Lower leg skin (tissue), 4 donors: ENCODE results near the gene GRIFIN. TPM values are rescaled to one million over a fixed set of nuclear protein-coding genes. Genes with fewer than 3 reads are reported as not detected.

ENCODE experiments used
- DNase-seq, 2 donors: peaks; one replicate each; pipeline ENCODE4 v3.0.0-alpha.2; 2019; ENCODE audit warnings: low spot score in 2 of 2
- H3K4me3 ChIP-seq: fragments of 200-600 bp; sonication (generic); 2 replicates; pipeline ENCODE4 v1.5.1; 2017; ENCODE audit warnings: mild to moderate bottlenecking, low read depth; ENCODE audit not compliant: poor library complexity, severe bottlenecking
- POLR2A ChIP-seq, 2 donors: fragments of 450-650 bp; IDR thresholded peaks; one replicate each; pipeline ENCODE4 v1.6.1; 2016 to 2017; ENCODE audit warnings: antibody characterized with exemption in 2 of 2, mild to moderate bottlenecking in 1 of 2, moderate library complexity in 1 of 2
- WGBS, 2 donors: methylation state at CpG; one replicate each; pipeline ENCODE4 v1.1.5; 2018; 5-methylcytosine and 5-hydroxymethylcytosine counted together
- intact Hi-C: fragments of 100-400 bp; cut with DNase I; formaldehyde crosslinking; loops from one replicate; pipeline ENCODE4 v1.15.0; 2023; ENCODE audit warnings: low total_unique reads
- total RNA-seq, 4 donors: library from RNA; depleted of rRNA; stranded (reverse); fragments of >200 nt; gene quantifications; one replicate each; pipeline ENCODE4 v1.1.0, GENCODE V29; 2016
- TF ChIP-seq, protein P1 (sequence below), 3 donors: fragments of 450-650 bp; IDR thresholded peaks; one replicate each; pipeline ENCODE4 v1.5.1; 2016; ENCODE audit warnings: antibody characterized with exemption in 3 of 3, mild to moderate bottlenecking in 3 of 3, moderate library complexity in 2 of 3

GRIFIN gene
- total RNA-seq, 4 donors from 2014 or later: not detected

DNA sequence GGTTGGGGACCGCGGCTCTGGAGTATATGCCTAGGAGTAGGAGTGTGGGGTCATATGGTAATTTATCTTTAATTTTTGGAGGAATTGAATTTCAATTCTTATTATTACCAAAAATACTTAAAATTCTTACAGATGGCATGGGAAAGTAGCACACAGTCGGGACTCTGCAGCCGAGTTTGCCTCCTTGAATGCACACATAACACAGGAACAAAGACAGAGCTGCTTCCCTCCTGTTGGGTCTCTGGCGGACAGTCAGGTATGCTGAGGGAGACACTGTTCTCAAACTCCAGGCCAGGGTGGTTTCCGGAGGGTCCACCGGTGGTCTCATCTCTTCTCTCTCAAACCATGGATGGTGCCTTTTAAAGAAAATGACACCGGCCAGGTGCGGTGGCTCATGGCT is 32.7 kb downstream of the GRIFIN start:
- no peak overlapping the region for H3K4me3 ChIP-seq
- intact Hi-C loops: no loop called here
- TF ChIP-seq POLR2A (IDR thresholded peaks at IDR 0.05): no peak
- TF ChIP-seq, protein P1, sequence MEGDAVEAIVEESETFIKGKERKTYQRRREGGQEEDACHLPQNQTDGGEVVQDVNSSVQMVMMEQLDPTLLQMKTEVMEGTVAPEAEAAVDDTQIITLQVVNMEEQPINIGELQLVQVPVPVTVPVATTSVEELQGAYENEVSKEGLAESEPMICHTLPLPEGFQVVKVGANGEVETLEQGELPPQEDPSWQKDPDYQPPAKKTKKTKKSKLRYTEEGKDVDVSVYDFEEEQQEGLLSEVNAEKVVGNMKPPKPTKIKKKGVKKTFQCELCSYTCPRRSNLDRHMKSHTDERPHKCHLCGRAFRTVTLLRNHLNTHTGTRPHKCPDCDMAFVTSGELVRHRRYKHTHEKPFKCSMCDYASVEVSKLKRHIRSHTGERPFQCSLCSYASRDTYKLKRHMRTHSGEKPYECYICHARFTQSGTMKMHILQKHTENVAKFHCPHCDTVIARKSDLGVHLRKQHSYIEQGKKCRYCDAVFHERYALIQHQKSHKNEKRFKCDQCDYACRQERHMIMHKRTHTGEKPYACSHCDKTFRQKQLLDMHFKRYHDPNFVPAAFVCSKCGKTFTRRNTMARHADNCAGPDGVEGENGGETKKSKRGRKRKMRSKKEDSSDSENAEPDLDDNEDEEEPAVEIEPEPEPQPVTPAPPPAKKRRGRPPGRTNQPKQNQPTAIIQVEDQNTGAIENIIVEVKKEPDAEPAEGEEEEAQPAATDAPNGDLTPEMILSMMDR (IDR thresholded peaks at IDR 0.05): no peak
- DNase-seq: no peak
- WGBS, 2 donors: 95 to 98% methylated on average over 9 of the region's 9 CpGs

DNA sequence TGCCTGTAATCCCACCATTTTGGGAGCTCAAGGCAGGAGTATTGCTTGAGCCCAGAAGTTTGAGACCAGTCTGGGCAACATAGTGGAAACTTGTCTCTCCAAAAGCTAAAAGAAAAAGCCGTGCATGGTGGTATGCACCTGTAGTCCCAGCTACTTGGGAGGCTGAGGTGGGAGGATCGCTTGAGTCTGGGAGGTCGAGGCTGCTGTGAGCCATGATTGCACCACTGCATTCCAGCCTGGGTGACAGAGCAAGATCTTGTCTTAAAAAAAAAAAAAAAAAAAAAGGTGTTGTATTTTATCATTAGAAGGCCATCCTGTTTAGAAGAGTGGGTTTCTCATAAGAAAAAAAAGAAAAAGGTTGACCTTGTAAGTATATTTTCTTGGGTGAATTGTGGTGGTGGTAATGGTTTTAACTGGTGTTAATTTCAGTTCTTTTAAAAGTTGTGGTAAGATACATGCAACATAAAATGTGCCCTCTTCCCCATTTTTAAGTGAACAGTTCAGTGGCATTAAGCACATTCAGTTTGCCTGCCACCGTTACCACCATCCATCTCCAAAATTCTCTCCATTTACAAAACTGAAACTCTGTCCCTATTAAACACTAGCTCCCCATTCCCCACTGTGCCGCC is 34.7 kb downstream of the GRIFIN start:
- TF ChIP-seq, protein P1 (IDR thresholded peaks at IDR 0.05): no peak
- no peak for TF ChIP-seq POLR2A (IDR thresholded peaks at IDR 0.05)
- intact Hi-C loops: no loop called here
- DNase-seq: no peak
- 84 to 89% methylated on average over 5 of the region's 5 CpGs for WGBS, 2 donors
- no peak overlapping the region for H3K4me3 ChIP-seq

DNA sequence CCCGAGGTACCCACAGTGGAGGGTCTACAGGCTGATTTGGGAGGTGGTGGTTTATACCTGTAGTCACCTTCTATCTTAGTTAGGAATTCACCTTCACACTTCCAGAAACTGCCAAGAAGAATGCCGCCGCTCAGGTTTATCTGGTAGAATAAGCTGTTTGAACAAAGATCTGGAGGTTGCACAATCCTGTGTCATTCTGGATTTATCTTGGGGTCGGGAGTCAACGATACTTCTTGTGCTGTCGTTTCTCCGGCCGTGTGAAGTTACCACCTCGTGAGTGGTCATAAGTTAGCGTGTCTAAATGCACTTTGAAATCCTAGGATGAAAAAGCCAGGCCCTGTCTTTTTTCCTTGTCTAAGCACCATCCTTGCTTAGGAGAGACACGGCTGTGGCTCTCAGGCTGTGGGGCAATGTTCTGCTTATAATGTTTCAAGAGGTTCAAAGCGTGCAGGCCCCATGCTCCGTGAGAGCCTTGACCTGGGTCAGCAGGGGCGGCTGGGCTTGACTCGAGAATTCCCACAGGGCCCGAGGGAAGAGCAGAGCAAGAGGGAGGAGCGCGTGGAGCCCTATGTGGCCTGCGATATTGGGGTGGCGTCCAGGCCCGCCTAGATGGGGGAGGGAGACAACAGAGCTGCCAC is 35.5 kb downstream of the GRIFIN start:
- no peak overlapping the region for H3K4me3 ChIP-seq
- intact Hi-C loops: no loop called here
- no peak for TF ChIP-seq POLR2A (IDR thresholded peaks at IDR 0.05)
- TF ChIP-seq, protein P1 (IDR thresholded peaks at IDR 0.05): no peak
- WGBS, 2 donors: 49 to 51% methylated on average over 21 of the region's 21 CpGs
- peak; percentile 58 to 72 for DNase-seq

DNA sequence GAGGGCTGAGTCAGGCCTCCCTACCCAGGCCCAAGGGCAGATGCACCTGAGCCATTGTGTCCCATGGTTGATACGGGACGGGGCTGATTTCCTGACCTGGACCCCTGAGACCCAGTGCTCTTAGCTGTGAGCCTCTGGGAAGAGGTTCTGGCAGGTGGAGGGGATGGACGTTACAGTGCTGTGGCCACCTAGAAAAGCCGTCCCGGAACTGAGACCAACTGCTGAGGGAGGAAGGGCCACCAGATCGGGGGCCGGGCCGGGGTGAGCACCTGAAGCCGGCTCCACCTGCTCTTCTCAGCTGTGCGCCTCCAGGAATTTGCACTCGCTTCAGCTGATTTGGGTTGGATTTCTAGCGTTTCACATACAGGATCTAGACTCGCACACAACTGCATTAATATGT is 37.4 kb downstream of the GRIFIN start:
- no peak for TF ChIP-seq POLR2A (IDR thresholded peaks at IDR 0.05)
- TF ChIP-seq, protein P1 (IDR thresholded peaks at IDR 0.05): no peak
- H3K4me3 ChIP-seq: no peak overlapping the region
- intact Hi-C loops: no loop called here
- peak in 1 of 2 donors; percentile 80 for DNase-seq
- 81 to 83% methylated on average over 10 to 13 of the region's 13 CpGs for WGBS, 2 donors

DNA sequence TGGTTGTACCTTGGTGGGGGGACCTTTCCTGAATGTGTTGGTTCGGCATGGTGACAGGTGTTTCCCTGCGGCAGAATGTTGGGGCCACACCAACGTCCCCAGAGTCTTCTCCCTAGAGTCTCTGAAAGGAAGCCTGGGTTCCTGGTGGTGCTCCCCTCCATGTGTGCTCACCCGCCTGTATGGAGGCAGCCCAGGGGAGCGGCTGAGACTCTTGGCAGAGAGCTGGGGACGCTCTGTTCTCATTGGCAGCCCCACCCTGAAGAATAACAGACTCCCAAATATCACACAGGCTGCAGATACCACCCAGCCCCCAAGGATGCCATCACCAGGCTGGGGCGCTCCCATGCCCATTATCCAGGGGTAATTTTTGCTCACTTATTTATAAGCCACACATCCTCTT is 38.0 kb downstream of the GRIFIN start:
- WGBS, 2 donors: 20 to 48% methylated on average over 6 to 7 of the region's 7 CpGs
- TF ChIP-seq POLR2A (IDR thresholded peaks at IDR 0.05): no peak
- TF ChIP-seq, protein P1 (IDR thresholded peaks at IDR 0.05): no peak
- intact Hi-C loops: no loop called here
- peak; percentile 71 to 91 for DNase-seq
- H3K4me3 ChIP-seq: no peak overlapping the region
